ENCODE results near the gene SAMHD1. TPM values are rescaled to one million over a fixed set of nuclear protein-coding genes. Genes with fewer than 3 reads are reported as not detected.

The SAMHD1 gene
- total and polyA plus RNA-seq, 2 of the 8 experiments (the other 6 are each of a cell fraction or from before 2014, with no cell fraction given): 22.0 to 37.1 TPM

GRCh38 chr20:36851490-36851889 lies 100.0 kb downstream of the SAMHD1 start:
- Histone ChIP-seq H3K36me3 (ENCODE audit: control insufficient read depth in 2 of 4, insufficient read depth in 4 of 4, low read length in 3 of 4) (peaks cover 0 to 3% (median 0%) of the 10 kb centered on the region in 4 experiments; a peak in 2 of 8 replicates), H3K9ac (replicated peaks in 1 of 4; ENCODE audit: extremely low read depth in 1 of 4, low read depth in 3 of 4, low read length in 3 of 4) (no peak overlapping the region), H3K56ac (replicated peaks; ENCODE audit: insufficient read length, low read depth, low read length) (no peak overlapping the region), H3K23ac (ENCODE audit: insufficient read length) (no peak overlapping the region), H2AK5ac (ENCODE audit: low read depth, low read length) (no peak overlapping the region), H4K8ac (ENCODE audit: extremely low read depth, insufficient read depth, low read length) (no peak overlapping the region), H3K23me2 (ENCODE audit: low read depth, low read length) (peaks cover 2% of the 10 kb centered on the region; the same call in 1 of the 2 replicates), H3K27me3 (replicated peaks in 1 of 4; ENCODE audit: control insufficient read depth in 3 of 4, extremely low read depth in 1 of 4, insufficient read depth in 3 of 4, low read length in 3 of 4) (no peaks in the 10 kb centered on the region), H2BK12ac (ENCODE audit: low read depth, low read length) (no peak overlapping the region), H3K9me3 (ENCODE audit: insufficient read depth in 2 of 2, low read depth in 1 of 2, low read length in 1 of 2) (peaks cover 3 to 4% of the 10 kb centered on the region in 2 experiments; a peak in 3 of 4 replicates), H3K14ac (ENCODE audit: insufficient read length) (no peak overlapping the region), H2BK5ac (ENCODE audit: low read depth, low read length) (no peak overlapping the region), H3K4me1 (replicated peaks in 1 of 4; ENCODE audit: control insufficient read depth in 3 of 4, insufficient read depth in 4 of 4, low read length in 3 of 4) (peaks cover 0 to 13% (median 10%) of the 10 kb centered on the region in 4 experiments; a peak in 5 of 7 replicates), H4K5ac (ENCODE audit: insufficient read length, low read depth, low read length) (no peak overlapping the region), H3K79me2 (ENCODE audit: control insufficient read depth in 1 of 2, insufficient read depth in 2 of 2, low read length in 2 of 2) (peaks cover 0 to 22% of the 10 kb centered on the region in 2 experiments; a peak in 2 of 4 replicates), H4K20me1 (replicated peaks in 1 of 2; ENCODE audit: control insufficient read depth in 1 of 2, insufficient read depth in 2 of 2, low read length in 2 of 2) (peaks cover 2 to 14% of the 10 kb centered on the region in 2 experiments), H2AFZ (ENCODE audit: low read length) (no peak overlapping the region), H2BK120ac (replicated peaks; ENCODE audit: low read depth, low read length) (no peak overlapping the region), H3K18ac (ENCODE audit: extremely low read depth, low read length) (no peak overlapping the region), H3K4ac (replicated peaks; ENCODE audit: insufficient read length, low read depth, low read length) (no peak overlapping the region), H4K91ac (replicated peaks; ENCODE audit: insufficient read length, low read length) (no peak overlapping the region), H2BK20ac (ENCODE audit: low read length) (no peak overlapping the region), H3K4me3 (ENCODE audit: extremely low read depth in 1 of 4, insufficient read depth in 2 of 4, low read depth in 3 of 4, low read length in 4 of 4) (no peak overlapping the region), H3K79me1 (ENCODE audit: low read depth, low read length) (peaks cover 9% of the 10 kb centered on the region), H3K27ac (ENCODE audit: low read depth, low read length) (no peak overlapping the region), H2BK15ac (ENCODE audit: low read length) (no peak overlapping the region), H3K4me2 (ENCODE audit: insufficient read depth in 1 of 2, low read depth in 2 of 2, low read length in 2 of 2) (no peak overlapping the region)
- DNase-seq (ENCODE audit: low read depth in 1 of 2, low spot score in 2 of 2): no peak
- ChIA-PET POLR2A (ENCODE audit: partially characterized antibody) (interaction anchor here (1.8 to 7.9 kb wide), 3 partner anchors 8 to 15 kb away, joined by 4 to 42 read pairs (median 30); a partner anchor contains a TSS), CTCF (ENCODE audit: partially characterized antibody) (interaction anchor here (1.1 to 4.6 kb wide), 4 partner anchors 9 to 42 kb away, joined by 3 to 16 read pairs (median 6); no protein-coding TSS in a partner anchor)
- FAIRE-seq: no peak
- 97% methylated on average over 2 of the region's 2 CpGs; no CpG with 5 or more reads in 1 of the 2 experiments for WGBS, 2 experiments (ENCODE audit: extremely low coverage in 1 of 2, insufficient coverage in 1 of 2, insufficient read length in 1 of 2, insufficient replicate concordance in 2 of 2, low coverage in 1 of 2, low lambda C conversion rate in 2 of 2, missing lambda C conversion rate in 1 of 2)
- no peak for TF ChIP-seq BRCA1 (IDR thresholded peaks at IDR 0.05; ENCODE audit: low read depth, low read length)
- TF ChIP-seq BACH1 (IDR thresholded peaks at IDR 0.05; ENCODE audit: low read length): no peak
- TF ChIP-seq ATF3 (IDR thresholded peaks at IDR 0.05; ENCODE audit: insufficient read depth, low read depth, low read length): no peak
